GM12878 (cell line): ENCODE measurements around the gene MRPL20. TPM values are rescaled to one million over a fixed set of nuclear protein-coding genes. Genes with fewer than 3 reads are reported as not detected.

Source experiments
- ATAC-seq: fragments of 200-7000 bp; cut with Tn5 transposase; 3 replicates; pipeline ENCODE4 v1.9.1; 2020; ENCODE audit warnings: mild to moderate bottlenecking, moderate library complexity
- BruUV-seq: library from RNA; stranded (reverse); fragments of 400-500 nt; replicated peaks from 2 replicates; lab custom pipeline; 2021; lab: Mats Ljungman, UMichigan
- CTCF ChIA-PET: fragments of 300-600 bp; sonication (Branson Sonifier 250); formaldehyde crosslinking; extraction: SDS; loops from one replicate; lab custom pipeline; 2021; ENCODE audit warnings: inconsistent platforms; lab: Yijun Ruan, JAX
- POLR2A ChIA-PET: fragments of 350-600 bp; formaldehyde crosslinking; extraction: SDS; loops from one replicate; lab custom pipeline; 2021; ENCODE audit warnings: inconsistent platforms; lab: Charles Lee
- RAD21 ChIA-PET: fragments of 300-600 bp; sonication (Branson Sonifier 250); formaldehyde crosslinking; loops from one replicate; lab custom pipeline; 2023; ENCODE audit warnings: antibody characterized with exemption; ENCODE audit not compliant: unreplicated experiment; lab: Charles Lee
- SMC1A ChIA-PET: fragments of 300-600 bp; sonication (Branson Sonifier 250); formaldehyde crosslinking; loops from one replicate; lab custom pipeline; 2023; ENCODE audit not compliant: unreplicated experiment, uncharacterized antibody; lab: Charles Lee
- DNase-seq: peaks from one replicate; pipeline ENCODE4 v3.0.0-alpha.2; 2011; ENCODE audit warnings: low read depth, low spot score
- FAIRE-seq: peaks from 3 replicates; lab custom pipeline; 2011; peaks lifted over from hg19 to GRCh38; lab: Jason Lieb, UNC
- H2AFZ ChIP-seq: 2 replicates; pipeline ENCODE4 v1.6.0; 2011; ENCODE audit warnings: low read depth, low read length, control low read depth; ENCODE audit not compliant: control insufficient read depth
- H3K27ac ChIP-seq: 2 replicates; pipeline ENCODE4 v1.5.1; 2011; ENCODE audit warnings: control low read depth; ENCODE audit not compliant: control insufficient read depth, insufficient read depth
- H3K27me3 ChIP-seq, 2 experiments: replicated peaks in 1 of 2; 2 replicates each; pipeline versions ENCODE4 v1.6.0 to v1.6.1; 2011; ENCODE audit warnings: low read length in 1 of 2; ENCODE audit not compliant: control insufficient read depth in 2 of 2, insufficient read depth in 2 of 2
- H3K36me3 ChIP-seq, 2 experiments: 2 replicates each; pipeline ENCODE4 v1.5.1; 2011; ENCODE audit warnings: low read length in 1 of 2; ENCODE audit not compliant: control insufficient read depth in 2 of 2, insufficient read depth in 2 of 2
- H3K4me1 ChIP-seq: 2 replicates; pipeline ENCODE4 v1.6.1; 2011; ENCODE audit warnings: mild to moderate bottlenecking, low read length, moderate library complexity, mixed read lengths; ENCODE audit not compliant: control insufficient read depth, insufficient read depth
- H3K4me2 ChIP-seq: 2 replicates; pipeline ENCODE4 v1.6.0; 2011; ENCODE audit warnings: control low read depth; ENCODE audit not compliant: control insufficient read depth, insufficient read depth
- H3K4me3 ChIP-seq: fragments of 200-600 bp; sonication (generic); 2 replicates; pipeline ENCODE4 v1.5.1; 2016
- H3K79me2 ChIP-seq: 2 replicates; pipeline ENCODE4 v1.6.0; 2011; ENCODE audit warnings: low read length; ENCODE audit not compliant: control insufficient read depth, insufficient read depth
- H3K9ac ChIP-seq: 2 replicates; pipeline ENCODE4 v1.8.0; 2011; ENCODE audit warnings: low read length, control low read depth, mixed read lengths; ENCODE audit not compliant: control insufficient read depth, insufficient read depth
- H3K9me3 ChIP-seq: replicated peaks from 3 replicates; pipeline ENCODE4 v1.5.1; 2011; ENCODE audit warnings: mild to moderate bottlenecking, low read length; ENCODE audit not compliant: control insufficient read depth, insufficient read depth
- H4K20me1 ChIP-seq: 2 replicates; pipeline ENCODE4 v1.6.0; 2011; ENCODE audit not compliant: control insufficient read depth, insufficient read depth
- GATAD2B ChIP-seq: fragments of 450-650 bp; conservative IDR thresholded peaks from 2 replicates; pipeline ENCODE4 v1.6.1; 2017; ENCODE audit warnings: low read depth, mild to moderate bottlenecking, moderate library complexity
- WGBS: methylation state at CpG from one replicate; pipeline ENCODE4 v1.1.6; 2016; ENCODE audit warnings: low lambda C conversion rate; ENCODE audit not compliant: insufficient replicate concordance, insufficient coverage; ENCODE audit errors: missing lambda C conversion rate; 5-methylcytosine and 5-hydroxymethylcytosine counted together
- in situ Hi-C: fragments of 300-500 bp; cut with MboI; formaldehyde crosslinking; loops from 9 replicates; pipeline ENCODE4 v1.14.3; 2018; ENCODE audit warnings: mixed read lengths
- intact Hi-C: fragments of 100-400 bp; cut with micrococcal nuclease; formaldehyde crosslinking; loops from one replicate; pipeline ENCODE4 v1.14.2; 2022; ENCODE audit not compliant: unreplicated experiment
- polyA plus RNA-seq, 11 experiments: library from polyadenylated mRNA; depleted of rRNA in 4 of 11; unstranded in 6 of 11; stranded (reverse) in 5 of 11; fragments of >200 nt; fragmentation: Nextera tagmentation in 4 of 11; fragmentation: Illumina TruSeq in 1 of 11; extraction: Ambion mirVana in 4 of 11; extraction: Trizol in 1 of 11; gene quantifications; 1 replicate in 1 of 11; 2 replicates in 10 of 11; pipeline versions ENCODE4 v1.2.1 to v1.2.3, GENCODE V29; 2011 to 2016; ENCODE audit warnings: inconsistent platforms in 2 of 11, missing spikeins in 2 of 11, low read depth in 1 of 11
- total RNA-seq, 4 experiments: library from RNA; depleted of rRNA in 3 of 4; stranded (reverse); fragments of >200 nt in 3 of 4; fragmentation: Illumina TruSeq in 1 of 4; extraction: Trizol in 1 of 4; gene quantifications; 2 replicates each; pipeline versions ENCODE4 v1.2.1 to v1.2.3, GENCODE V29; 2013 to 2021
- TF ChIP-seq, protein P1 (sequence below): fragments of 450-650 bp; IDR thresholded peaks from 2 replicates; pipeline ENCODE4 v1.6.1; 2017; ENCODE audit warnings: mild to moderate bottlenecking, moderate library complexity
- TF ChIP-seq, protein P2 (sequence below): IDR thresholded peaks from 2 replicates; pipeline ENCODE4 v1.6.1; 2012; ENCODE audit warnings: low read length, inconsistent platforms

MRPL20 gene
- total and polyA plus RNA-seq, 10 of the 15 experiments (the other 5 are each of a cell fraction or from before 2014, with no cell fraction given) = 129 to 525 (median 255) TPM

DNA sequence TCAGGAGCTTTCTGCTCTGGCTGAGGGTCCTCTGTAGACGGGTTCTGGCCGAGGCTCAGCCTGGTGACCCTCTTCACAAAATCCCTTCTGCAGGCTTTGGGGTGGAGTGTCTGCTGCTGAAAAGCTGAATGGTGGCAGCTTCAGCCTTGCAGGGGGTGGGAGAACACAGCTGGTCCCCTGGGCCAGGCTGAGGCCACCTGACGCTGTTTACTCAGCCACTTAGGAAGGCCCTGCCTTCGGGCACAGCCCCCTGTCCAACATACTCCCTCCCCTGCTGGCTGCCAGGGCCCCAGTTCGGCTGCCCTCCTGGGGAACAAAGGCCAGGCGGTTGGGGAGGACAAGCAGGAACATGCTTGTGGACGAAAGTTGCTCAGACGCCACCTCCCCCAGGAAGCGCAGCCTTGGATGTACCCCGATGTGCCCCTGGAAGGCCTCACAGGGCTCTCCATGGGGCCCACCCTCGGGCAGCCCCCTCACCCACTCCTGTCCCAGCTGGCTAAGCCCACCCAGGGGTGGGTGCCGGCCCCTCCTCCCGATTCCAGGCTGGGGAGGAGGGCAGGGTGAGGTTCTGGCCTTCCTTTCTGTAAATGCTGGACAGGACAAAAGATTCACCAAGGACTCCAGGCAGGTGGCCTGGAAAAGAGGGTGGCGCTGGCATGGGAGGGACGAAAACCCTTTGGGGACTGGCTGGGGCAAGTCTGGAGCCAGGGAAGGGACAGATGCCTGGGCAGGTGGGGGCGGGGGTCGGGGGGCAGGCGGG lies 14.2 kb upstream of the MRPL20 start, which contains the start of gene ANKRD65:
Gene ANKRD65, minus strand, starts transcription at position 130 of the 760 bp plus-strand sequence. CDS start 271 bp downstream, outside the sequence.
- Histone ChIP-seq H3K9me3 (no peaks in the 10 kb centered on the region), H3K27ac (no peak within 1 kb of the TSS), H3K4me3 (no peak within 1 kb of the TSS), H3K79me2 (no peaks in the 10 kb centered on the region), H2AFZ (peak within 1 kb of the TSS; percentile 34; the same call in 1 of the 2 replicates), H3K27me3 (no peaks in the 10 kb centered on the region), H3K4me1 (peaks cover 25% of the 10 kb centered on the region), H4K20me1 (no peaks in the 10 kb centered on the region), H3K4me2 (0 out of 2 replicates have a peak within 1 kb of the TSS, but pooled peaks have one; percentile 15), H3K36me3 (no peaks in the 10 kb centered on the region), H3K9ac (peak within 1 kb of the TSS; percentile 8; the same call in 1 of the 2 replicates)
- no TSS peak for BruUV-seq
- TF ChIP-seq, protein P1, sequence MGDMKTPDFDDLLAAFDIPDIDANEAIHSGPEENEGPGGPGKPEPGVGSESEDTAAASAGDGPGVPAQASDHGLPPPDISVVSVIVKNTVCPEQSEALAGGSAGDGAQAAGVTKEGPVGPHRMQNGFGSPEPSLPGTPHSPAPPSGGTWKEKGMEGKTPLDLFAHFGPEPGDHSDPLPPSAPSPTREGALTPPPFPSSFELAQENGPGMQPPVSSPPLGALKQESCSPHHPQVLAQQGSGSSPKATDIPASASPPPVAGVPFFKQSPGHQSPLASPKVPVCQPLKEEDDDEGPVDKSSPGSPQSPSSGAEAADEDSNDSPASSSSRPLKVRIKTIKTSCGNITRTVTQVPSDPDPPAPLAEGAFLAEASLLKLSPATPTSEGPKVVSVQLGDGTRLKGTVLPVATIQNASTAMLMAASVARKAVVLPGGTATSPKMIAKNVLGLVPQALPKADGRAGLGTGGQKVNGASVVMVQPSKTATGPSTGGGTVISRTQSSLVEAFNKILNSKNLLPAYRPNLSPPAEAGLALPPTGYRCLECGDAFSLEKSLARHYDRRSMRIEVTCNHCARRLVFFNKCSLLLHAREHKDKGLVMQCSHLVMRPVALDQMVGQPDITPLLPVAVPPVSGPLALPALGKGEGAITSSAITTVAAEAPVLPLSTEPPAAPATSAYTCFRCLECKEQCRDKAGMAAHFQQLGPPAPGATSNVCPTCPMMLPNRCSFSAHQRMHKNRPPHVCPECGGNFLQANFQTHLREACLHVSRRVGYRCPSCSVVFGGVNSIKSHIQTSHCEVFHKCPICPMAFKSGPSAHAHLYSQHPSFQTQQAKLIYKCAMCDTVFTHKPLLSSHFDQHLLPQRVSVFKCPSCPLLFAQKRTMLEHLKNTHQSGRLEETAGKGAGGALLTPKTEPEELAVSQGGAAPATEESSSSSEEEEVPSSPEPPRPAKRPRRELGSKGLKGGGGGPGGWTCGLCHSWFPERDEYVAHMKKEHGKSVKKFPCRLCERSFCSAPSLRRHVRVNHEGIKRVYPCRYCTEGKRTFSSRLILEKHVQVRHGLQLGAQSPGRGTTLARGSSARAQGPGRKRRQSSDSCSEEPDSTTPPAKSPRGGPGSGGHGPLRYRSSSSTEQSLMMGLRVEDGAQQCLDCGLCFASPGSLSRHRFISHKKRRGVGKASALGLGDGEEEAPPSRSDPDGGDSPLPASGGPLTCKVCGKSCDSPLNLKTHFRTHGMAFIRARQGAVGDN = 0 out of 2 replicates have a peak, but pooled peaks have one; percentile 45
- TF ChIP-seq GATAD2B = 0 out of 2 replicates have a peak, but pooled peaks have one; percentile 17
- TF ChIP-seq, protein P2, sequence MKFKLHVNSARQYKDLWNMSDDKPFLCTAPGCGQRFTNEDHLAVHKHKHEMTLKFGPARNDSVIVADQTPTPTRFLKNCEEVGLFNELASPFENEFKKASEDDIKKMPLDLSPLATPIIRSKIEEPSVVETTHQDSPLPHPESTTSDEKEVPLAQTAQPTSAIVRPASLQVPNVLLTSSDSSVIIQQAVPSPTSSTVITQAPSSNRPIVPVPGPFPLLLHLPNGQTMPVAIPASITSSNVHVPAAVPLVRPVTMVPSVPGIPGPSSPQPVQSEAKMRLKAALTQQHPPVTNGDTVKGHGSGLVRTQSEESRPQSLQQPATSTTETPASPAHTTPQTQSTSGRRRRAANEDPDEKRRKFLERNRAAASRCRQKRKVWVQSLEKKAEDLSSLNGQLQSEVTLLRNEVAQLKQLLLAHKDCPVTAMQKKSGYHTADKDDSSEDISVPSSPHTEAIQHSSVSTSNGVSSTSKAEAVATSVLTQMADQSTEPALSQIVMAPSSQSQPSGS = no peak
- SMC1A ChIA-PET = no interaction called here
- in situ Hi-C loops (no loop called here), intact Hi-C loops (no loop called here)
- POLR2A ChIA-PET = interaction anchor here (2.2 kb wide), 1 partner anchor 13 kb away, joined by 9 read pairs; no protein-coding TSS in a partner anchor
- RAD21 ChIA-PET = interaction anchor here (1.2 to 1.5 kb wide), 2 partner anchors 17 to 20 kb away, joined by 5 read pairs; no protein-coding TSS in a partner anchor
- 43% methylated on average over 18 of the region's 18 CpGs for WGBS
- no peak for DNase-seq
- CTCF ChIA-PET = no interaction called here
- FAIRE-seq = no peak
- peak; percentile 55 for ATAC-seq
